ENCODE data around the gene ELF4. TPM values are rescaled to one million over a fixed set of nuclear protein-coding genes. Genes with fewer than 3 reads are reported as not detected.

ELF4 gene
- total and polyA plus RNA-seq, 12 donors, result 2.7 to 16.7 (median 6.9) TPM

GRCh38 chrX:130100180-130100579 is 10.1 kb downstream of the ELF4 start:
- no peaks in the 10 kb centered on the region for H3K36me3 ChIP-seq (replicated peaks in 1 of 2)
- H3K27ac ChIP-seq, result peak overlapping the region in 1 of 5 donors; percentile 3
- intact Hi-C loops (cut with DNase I), result no loop called here
- DNase-seq, result peak in 4 of 7 donors; percentile 25 to 53 (median 36)
- H3K27me3 ChIP-seq, result no peaks in the 10 kb centered on the region
- peaks cover 0 to 15% of the 10 kb centered on the region in 2 donors for H3K4me1 ChIP-seq (replicated peaks in 1 of 2)
- no peak for TF ChIP-seq CTCF (IDR thresholded peaks at IDR 0.05)
- TF ChIP-seq POLR2A (IDR thresholded peaks at IDR 0.05), result no peak
- no peaks in the 10 kb centered on the region for H3K9me3 ChIP-seq (replicated peaks in 1 of 3)
- H3K4me3 ChIP-seq, result no peak overlapping the region
- WGBS, 4 donors, result 50 to 78% (median 63%) methylated on average over 1 to 5 of the region's 5 CpGs

GRCh38 chrX:130098210-130098552 is 12.1 kb downstream of the ELF4 start:
- Histone ChIP-seq H3K27ac (peak overlapping the region in 1 of 5 donors; percentile 22), H3K27me3 (no peaks in the 10 kb centered on the region), H3K4me1 (replicated peaks in 1 of 2) (peaks cover 0 to 15% of the 10 kb centered on the region in 2 donors), H3K36me3 (replicated peaks in 1 of 2) (no peaks in the 10 kb centered on the region), H3K9me3 (replicated peaks in 1 of 3) (no peaks in the 10 kb centered on the region), H3K4me3 (no peak overlapping the region)
- no peak for DNase-seq
- TF ChIP-seq CTCF (IDR thresholded peaks at IDR 0.05), result no peak
- no peak for TF ChIP-seq POLR2A (IDR thresholded peaks at IDR 0.05)
- intact Hi-C loops (cut with DNase I), result no loop called here
- 39 to 58% (median 56%) methylated on average over 5 of the region's 5 CpGs; no CpG with 5 or more reads in 1 of the 4 donors for WGBS, 4 donors

GRCh38 chrX:130097507-130098209 is 12.6 kb downstream of the ELF4 start:
- intact Hi-C loops (cut with DNase I), result no loop called here
- peak overlapping the region in 1 of 5 donors; percentile 22 for H3K27ac ChIP-seq

More at GRCh38 chrX:130097507-130098209, 12.6 kb downstream of the ELF4 start:
- H3K27me3 ChIP-seq, result no peaks in the 10 kb centered on the region
- no peak for TF ChIP-seq CTCF (IDR thresholded peaks at IDR 0.05)
- no peak for TF ChIP-seq POLR2A (IDR thresholded peaks at IDR 0.05)
- WGBS, 4 donors, result 49 to 89% (median 56%) methylated on average over 1 to 14 of the region's 14 CpGs
- no peaks in the 10 kb centered on the region for H3K9me3 ChIP-seq (replicated peaks in 1 of 3)
- peak in 4 of 7 donors; percentile 27 to 52 (median 30) for DNase-seq
- H3K4me1 ChIP-seq (replicated peaks in 1 of 2), result peaks cover 0 to 15% of the 10 kb centered on the region in 2 donors
- H3K36me3 ChIP-seq (replicated peaks in 1 of 2), result no peaks in the 10 kb centered on the region
- no peak overlapping the region for H3K4me3 ChIP-seq
